Fibroblast of peridontal ligament (primary cell): ENCODE measurements around the gene NUDT5.

Experiments
- DNase-seq: peaks from one replicate; pipeline ENCODE4 v3.0.0-alpha.2; 2010; ENCODE audit errors: extremely low read depth

The NUDT5 gene

GRCh38 chr10:12165036-12165435 lies 30.7 kb downstream of the NUDT5 start:
- DNase-seq, result no peak

- DNase-seq, result no peak
Observed at GRCh38 chr10:12164085-12164484, 31.6 kb downstream of the NUDT5 start.

GRCh38 chr10:12162927-12163326 lies 32.8 kb downstream of the NUDT5 start:
- DNase-seq, result no peak

GRCh38 chr10:12160664-12161063 lies 35.0 kb downstream of the NUDT5 start:
- DNase-seq, result no peak

- DNase-seq, result no peak
Observed at GRCh38 chr10:12158111-12158510, 37.6 kb downstream of the NUDT5 start.

GRCh38 chr10:12156367-12157123 lies 39.1 kb downstream of the NUDT5 start:
- DNase-seq, result no peak

- no peak for DNase-seq
Observed at GRCh38 chr10:12154516-12154915, 41.2 kb downstream of the NUDT5 start.

- DNase-seq, result no peak
Observed at GRCh38 chr10:12150163-12150562, 45.5 kb downstream of the NUDT5 start.

GRCh38 chr10:12144538-12144937 lies 51.2 kb downstream of the NUDT5 start:
- DNase-seq, result no peak

GRCh38 chr10:12140038-12140437 lies 55.7 kb downstream of the NUDT5 start:
- no peak for DNase-seq

GRCh38 chr10:12135631-12136030 lies 60.1 kb downstream of the NUDT5 start:
- DNase-seq, result no peak

- DNase-seq, result peak; percentile 74
Observed at GRCh38 chr10:12130237-12130872, 65.3 kb downstream of the NUDT5 start.

GRCh38 chr10:12129222-12130111 lies 66.2 kb downstream of the NUDT5 start, which contains the start of gene SEC61A2:
Gene SEC61A2 (plus strand): TSS chr10:12129677. CDS start chr10:12129788, 111 bp downstream.
- peak; percentile 81 for DNase-seq

- no peak for DNase-seq
Observed at GRCh38 chr10:12121673-12122072, 74.0 kb downstream of the NUDT5 start.
